K562 (cell line): ENCODE measurements around the gene KRT34. TPM values are rescaled to one million over a fixed set of nuclear protein-coding genes. Genes with fewer than 3 reads are reported as not detected.
"Not testable (repeated sequence)": the region's sequence is repeated elsewhere in the genome, so short reads cannot be mapped to it uniquely, and the experiment has no call there.

Experiments
- ATAC-seq: fragments of 200-7000 bp; cut with Tn5 transposase; 3 replicates; pipeline ENCODE4 v1.9.1; 2020; ENCODE audit warnings: moderate library complexity
- BruUV-seq: library from RNA; stranded (reverse); fragments of 400-500 nt; replicated peaks from 2 replicates; lab custom pipeline; 2021; lab: Mats Ljungman, UMichigan
- CTCF ChIA-PET: fragments of 300-600 bp; formaldehyde crosslinking; extraction: SDS; loops from one replicate; lab custom pipeline; 2021; ENCODE audit warnings: low intra/inter-chr PET ratio; lab: Yijun Ruan, JAX
- POLR2A ChIA-PET: fragments of 300-600, 350-650 bp; sonication (Branson Sonifier 250); formaldehyde crosslinking; extraction: SDS; loops from one replicate; lab custom pipeline; 2021; ENCODE audit warnings: antibody characterized with exemption, inconsistent platforms; lab: Yijun Ruan, JAX
- DNase-seq, 4 experiments: peaks; one replicate each; pipeline versions ENCODE4 v3.0.0 to v3.0.0-alpha.2; 2011 to 2018; ENCODE audit warnings: low spot score in 3 of 4, mixed read lengths in 3 of 4; ENCODE audit errors: extremely low read depth in 1 of 4
- FAIRE-seq: peaks from 2 replicates; lab custom pipeline; 2011; peaks lifted over from hg19 to GRCh38; lab: Jason Lieb, UNC
- H2AFZ ChIP-seq: 2 replicates; pipeline ENCODE4 v1.6.0; 2011; ENCODE audit warnings: low read depth, low read length, control low read depth, inconsistent platforms
- H3K27ac ChIP-seq: fragments of 200-600 bp; 3 replicates; pipeline ENCODE4 v1.8.0; 2011; ENCODE audit warnings: low read depth, mild to moderate bottlenecking, control low read depth, inconsistent platforms, low read length, moderate library complexity, mixed read lengths; ENCODE audit errors: extremely low read depth
- H3K27me3 ChIP-seq, 2 experiments: fragments of 300-600 bp in 1 of 2; 2 replicates in 1 of 2; 3 replicates in 1 of 2; pipeline versions ENCODE4 v1.6.0 to v1.8.0; 2011; ENCODE audit warnings: inconsistent platforms in 2 of 2, low read length in 2 of 2, mild to moderate bottlenecking in 1 of 2, mixed read lengths in 1 of 2, moderate library complexity in 1 of 2; ENCODE audit not compliant: control insufficient read depth in 2 of 2, insufficient read depth in 2 of 2
- H3K36me3 ChIP-seq: fragments of 300-600 bp; 3 replicates; pipeline ENCODE4 v1.8.0; 2011; ENCODE audit warnings: mild to moderate bottlenecking, low read length, inconsistent platforms; ENCODE audit not compliant: control insufficient read depth, insufficient read depth
- H3K4me1 ChIP-seq, 2 experiments: fragments of 200-600 bp in 1 of 2; replicated peaks in 1 of 2; 2 replicates in 1 of 2; 3 replicates in 1 of 2; pipeline versions ENCODE4 v1.5.1 to v1.8.0; 2011; ENCODE audit warnings: inconsistent platforms in 2 of 2, low read length in 2 of 2, mild to moderate bottlenecking in 1 of 2, mixed read lengths in 1 of 2, moderate library complexity in 1 of 2; ENCODE audit not compliant: control insufficient read depth in 2 of 2, insufficient read depth in 2 of 2
- H3K4me2 ChIP-seq: 2 replicates; pipeline ENCODE4 v1.6.1; 2011; ENCODE audit warnings: low read length, control low read depth, inconsistent platforms, mixed read lengths; ENCODE audit not compliant: insufficient read depth
- H3K4me3 ChIP-seq: fragments of 200-600 bp; sonication (generic), shearing (Covaris generic); 2 replicates; pipeline ENCODE4 v1.5.1; 2016; ENCODE audit warnings: control low read depth, inconsistent platforms
- H3K79me2 ChIP-seq: fragments of 200-600 bp; 3 replicates; pipeline ENCODE4 v1.8.0; 2011; ENCODE audit warnings: low read length, inconsistent platforms; ENCODE audit not compliant: control insufficient read depth, insufficient read depth
- H3K9ac ChIP-seq, 2 experiments: 2 replicates each; pipeline versions ENCODE4 v1.6.0 to v1.6.1; 2011; ENCODE audit warnings: low read depth in 2 of 2, low read length in 2 of 2, control low read depth in 1 of 2, inconsistent platforms in 1 of 2, mild to moderate bottlenecking in 1 of 2, mixed read lengths in 1 of 2; ENCODE audit not compliant: insufficient read depth in 1 of 2
- H3K9me1 ChIP-seq: one replicate; pipeline ENCODE4 v1.6.0; 2011; ENCODE audit warnings: inconsistent platforms, mild to moderate bottlenecking, low read length, moderate library complexity; ENCODE audit not compliant: control insufficient read depth, insufficient read depth
- H3K9me3 ChIP-seq: replicated peaks from 2 replicates; pipeline ENCODE4 v1.5.1; 2011; ENCODE audit warnings: low read depth, low read length, inconsistent platforms; ENCODE audit not compliant: control insufficient read depth, insufficient read depth
- H4K20me1 ChIP-seq: replicated peaks from 2 replicates; pipeline ENCODE4 v1.6.1; 2011; ENCODE audit warnings: low read length, inconsistent platforms, mixed read lengths; ENCODE audit not compliant: control insufficient read depth, insufficient read depth
- CREB1 ChIP-seq, 2 experiments: sonication (generic) in 1 of 2; formaldehyde crosslinking in 1 of 2; IDR thresholded peaks; 2 replicates each; pipeline versions ENCODE4 v1.6.1 to v1.8.0; 2012 to 2022; ENCODE audit warnings: inconsistent platforms in 1 of 2, mild to moderate bottlenecking in 1 of 2, missing genetic modification reagents in 1 of 2, moderate library complexity in 1 of 2
- MTA1 ChIP-seq: fragments of 450-650 bp; IDR thresholded peaks from 2 replicates; pipeline ENCODE4 v1.6.1; 2017; ENCODE audit warnings: borderline replicate concordance
- NR1H2 ChIP-seq: sonication (generic); formaldehyde crosslinking; IDR thresholded peaks from 2 replicates; pipeline ENCODE4 v1.4.0; 2020; ENCODE audit warnings: mild to moderate bottlenecking, missing genetic modification reagents
- SIN3A ChIP-seq, 2 experiments: fragments of 150-350 bp in 1 of 2; IDR thresholded peaks; 2 replicates each; pipeline ENCODE4 v1.6.1; 2011 to 2016; ENCODE audit warnings: borderline replicate concordance in 2 of 2, low read depth in 2 of 2, low read length in 2 of 2, mild to moderate bottlenecking in 2 of 2, moderate library complexity in 2 of 2; ENCODE audit not compliant: control insufficient read depth in 1 of 2
- TAF9B ChIP-seq: fragments of 450-650 bp; IDR thresholded peaks from 2 replicates; pipeline ENCODE4 v1.6.1; 2018; ENCODE audit warnings: mild to moderate bottlenecking; ENCODE audit not compliant: partially characterized antibody
- YBX1 ChIP-seq: fragments of 450-650 bp; IDR thresholded peaks from 2 replicates; pipeline ENCODE4 v1.7.1; 2016; ENCODE audit warnings: mild to moderate bottlenecking
- ZNF41 ChIP-seq: fragments of 250-450 bp; sonication (Bioruptor Pico); conservative IDR thresholded peaks from 2 replicates; pipeline ENCODE4 v1.4.0; 2020; ENCODE audit warnings: mild to moderate bottlenecking
- WGBS: fragments of 100-300 bp; shearing (Covaris generic); methylation state at CpG from one replicate; pipeline ENCODE4 v1.1.6; 2016; ENCODE audit warnings: low coverage, mixed read lengths; ENCODE audit not compliant: insufficient coverage; ENCODE audit errors: missing lambda C conversion rate; 5-methylcytosine and 5-hydroxymethylcytosine counted together
- in situ Hi-C: fragments of 300-500 bp; cut with MboI; formaldehyde crosslinking; loops from 4 replicates; pipeline ENCODE4 v1.15.0; 2018; ENCODE audit warnings: inconsistent platforms, mixed read lengths
- intact Hi-C: fragments of 100-400 bp; cut with micrococcal nuclease; formaldehyde crosslinking; loops from 2 replicates; pipeline ENCODE4 v1.14.2; 2022
- polyA plus RNA-seq, 8 experiments: library from polyadenylated mRNA; depleted of rRNA in 4 of 8; stranded (reverse) in 5 of 8; unstranded in 3 of 8; fragments of >200 nt; fragmentation: Nextera tagmentation in 2 of 8; fragmentation: Illumina TruSeq in 1 of 8; extraction: Ambion mirVana in 2 of 8; extraction: Trizol in 1 of 8; gene quantifications; 2 replicates each; pipeline versions ENCODE4 v1.2.1 to v1.2.3, GENCODE V29; 2011 to 2014; ENCODE audit warnings: inconsistent platforms in 1 of 8, missing spikeins in 1 of 8
- total RNA-seq, 7 experiments: library from RNA; depleted of rRNA in 6 of 7; stranded (reverse); fragments of >200 nt in 6 of 7; fragmentation: Illumina TruSeq in 2 of 7; extraction: Trizol in 2 of 7; gene quantifications; 2 replicates each; pipeline versions ENCODE4 v1.2.1 to v1.2.3, GENCODE V29; 2011 to 2021; ENCODE audit warnings: low replicate concordance in 1 of 7

KRT34 gene
- total and polyA plus RNA-seq, 9 of the 15 experiments (the other 6 are each of a cell fraction or from before 2014, with no cell fraction given), result not detected

- H3K4me2 ChIP-seq, intact Hi-C loops, H3K9me1 ChIP-seq, H2AFZ ChIP-seq, H3K9ac ChIP-seq, CTCF ChIA-PET, in situ Hi-C loops, H3K36me3 ChIP-seq, H3K4me1 ChIP-seq, H3K27ac ChIP-seq, H3K9me3 ChIP-seq, BruUV-seq, POLR2A ChIA-PET, FAIRE-seq, H3K4me3 ChIP-seq, ATAC-seq, DNase-seq, H4K20me1 ChIP-seq, H3K79me2 ChIP-seq: not testable (repeated sequence)
- 0% methylated on average over 3 of the region's 12 CpGs for WGBS
- H3K27me3 ChIP-seq, result peaks cover 4 to 37% of the 10 kb centered on the region in 2 experiments
Observed at GRCh38 chr17:41395044-41395443, 12.9 kb upstream of the KRT34 start.

- no peak overlapping the region for H3K4me3 ChIP-seq
- no peak overlapping the region for H3K9ac ChIP-seq
- no peak overlapping the region for H3K4me2 ChIP-seq
- no peaks in the 10 kb centered on the region for H3K9me1 ChIP-seq
- H3K79me2 ChIP-seq, result no peaks in the 10 kb centered on the region
- no peak for ATAC-seq
- WGBS, result 2% methylated on average over 9 of the region's 10 CpGs
- DNase-seq, result no peak
- ChIA-PET POLR2A (no interaction called here), CTCF (no interaction called here)
- H3K27ac ChIP-seq, result no peak overlapping the region
- no peak for TF ChIP-seq MTA1
- no peak for TF ChIP-seq YBX1
- TF ChIP-seq SIN3A (IDR thresholded peaks at IDR 0.05; ENCODE audit: borderline replicate concordance in 2 of 2, control insufficient read depth in 1 of 2, low read depth in 2 of 2, low read length in 2 of 2), result no peak
- no peak for TF ChIP-seq TAF9B
- TF ChIP-seq CREB1 (IDR thresholded peaks at IDR 0.05), result no peak
- TF ChIP-seq CREB1 (CRISPR knock-in tag; IDR thresholded peaks at IDR 0.05), result no peak
- no peak for TF ChIP-seq ZNF41 (CRISPR knock-in tag)
- TF ChIP-seq NR1H2 (CRISPR knock-in tag), result no peak
- H3K9me3 ChIP-seq, result no peaks in the 10 kb centered on the region
- intact Hi-C loops (no loop called here), in situ Hi-C loops (no loop called here)
- no peaks in the 10 kb centered on the region for H4K20me1 ChIP-seq
- no peaks in the 10 kb centered on the region for H3K36me3 ChIP-seq
- no peak for FAIRE-seq
- H2AFZ ChIP-seq, result no peak overlapping the region
- BruUV-seq, result no TSS peak
- no peaks in the 10 kb centered on the region for H3K4me1 ChIP-seq
- peaks cover 4 to 32% of the 10 kb centered on the region in 2 experiments for H3K27me3 ChIP-seq
Observed at GRCh38 chr17:41394254-41394996, 12.3 kb upstream of the KRT34 start.
